ENCODE results near the gene ATP2C1. TPM values are rescaled to one million over a fixed set of nuclear protein-coding genes. Genes with fewer than 3 reads are reported as not detected.
A peak's percentile ranks its signal among the peaks of the same experiment; 100 is the strongest.

The ATP2C1 gene
- total RNA-seq, 4 donors from 2014 or later: 53.0 to 63.7 (median 60.2) TPM

- H3K4me3 ChIP-seq (ENCODE audit: low read depth, poor library complexity, severe bottlenecking): no peak overlapping the region
- TF ChIP-seq CTCF (IDR thresholded peaks at IDR 0.05): no peak
- no peak for TF ChIP-seq POLR2A (IDR thresholded peaks at IDR 0.05)
- intact Hi-C loops (cut with DNase I; ENCODE audit: low total_unique reads): no loop called here
- no peak for DNase-seq (ENCODE audit: low spot score in 2 of 2)
These were observed 15.4 kb upstream of the ATP2C1 start for GRCh38 chr3:130878464-130878863.

GRCh38 chr3:130889416-130889946 is 4.4 kb upstream of the ATP2C1 start:
- WGBS, 2 donors: 45 to 59% methylated on average over 1 of the region's 1 CpG
- TF ChIP-seq CTCF (IDR thresholded peaks at IDR 0.05) (no peak), POLR2A (IDR thresholded peaks at IDR 0.05) (no peak)
- intact Hi-C loops (cut with DNase I; ENCODE audit: low total_unique reads): loop anchor here (5.0 kb wide), 1 partner anchor 117 kb away; no protein-coding TSS in a partner anchor
- DNase-seq (ENCODE audit: low spot score in 2 of 2): no peak
- H3K4me3 ChIP-seq (ENCODE audit: low read depth, poor library complexity, severe bottlenecking): no peak overlapping the region

- WGBS, 2 donors: 2% methylated on average over 14 of the region's 14 CpGs
These were observed 1.0 kb upstream of the ATP2C1 start for GRCh38 chr3:130892759-130893375.

GRCh38 chr3:130894130-130894985 is 474 bp downstream of the ATP2C1 start:
- 0 to 1% methylated on average over 41 to 42 of the region's 52 CpGs for WGBS, 2 donors
- peak overlapping the region; percentile 98 for H3K4me3 ChIP-seq (ENCODE audit: low read depth, poor library complexity, severe bottlenecking)
- no peak for TF ChIP-seq CTCF (IDR thresholded peaks at IDR 0.05)
- no peak for TF ChIP-seq POLR2A (IDR thresholded peaks at IDR 0.05)
- intact Hi-C loops (cut with DNase I; ENCODE audit: low total_unique reads): loop anchor here (5.0 kb wide), 1 partner anchor 132 kb away; no protein-coding TSS in a partner anchor
- peak; percentile 43 to 89 for DNase-seq (ENCODE audit: low spot score in 2 of 2)

More at GRCh38 chr3:130892759-130893375, 1.0 kb upstream of the ATP2C1 start:
- DNase-seq (ENCODE audit: low spot score in 2 of 2): peak in 1 of 2 donors; percentile 71
- intact Hi-C loops (cut with DNase I; ENCODE audit: low total_unique reads): loop anchor here (5.0 kb wide), 1 partner anchor 131 kb away; no protein-coding TSS in a partner anchor
- no peak for TF ChIP-seq POLR2A (IDR thresholded peaks at IDR 0.05)
- peak in 1 of 3 donors; percentile 80 for TF ChIP-seq CTCF (IDR thresholded peaks at IDR 0.05)
- H3K4me3 ChIP-seq (ENCODE audit: low read depth, poor library complexity, severe bottlenecking): peak overlapping the region; percentile 98

- DNase-seq (ENCODE audit: low spot score in 2 of 2): no peak
- 1 to 2% methylated on average over 4 of the region's 4 CpGs for whole genome bisulfite sequencing, 2 donors
- H3K4me3 ChIP-seq (ENCODE audit: low read depth, poor library complexity, severe bottlenecking): peak overlapping the region; percentile 98
- TF ChIP-seq CTCF (IDR thresholded peaks at IDR 0.05) (no peak), POLR2A (IDR thresholded peaks at IDR 0.05) (no peak)
- intact Hi-C loops (cut with DNase I; ENCODE audit: low total_unique reads): loop anchor here (5.0 kb wide), 1 partner anchor 133 kb away; no protein-coding TSS in a partner anchor
These were observed 1.0 kb downstream of the ATP2C1 start for GRCh38 chr3:130894986-130895280.

Data from lower leg skin (tissue), 4 donors.